ENCODE data around the gene GABBR1. TPM values are rescaled to one million over a fixed set of nuclear protein-coding genes. Genes with fewer than 3 reads are reported as not detected.

GABBR1 gene
- total RNA-seq, 2 experiments from 2014 or later, result 9.6 to 11.3 TPM

DNA sequence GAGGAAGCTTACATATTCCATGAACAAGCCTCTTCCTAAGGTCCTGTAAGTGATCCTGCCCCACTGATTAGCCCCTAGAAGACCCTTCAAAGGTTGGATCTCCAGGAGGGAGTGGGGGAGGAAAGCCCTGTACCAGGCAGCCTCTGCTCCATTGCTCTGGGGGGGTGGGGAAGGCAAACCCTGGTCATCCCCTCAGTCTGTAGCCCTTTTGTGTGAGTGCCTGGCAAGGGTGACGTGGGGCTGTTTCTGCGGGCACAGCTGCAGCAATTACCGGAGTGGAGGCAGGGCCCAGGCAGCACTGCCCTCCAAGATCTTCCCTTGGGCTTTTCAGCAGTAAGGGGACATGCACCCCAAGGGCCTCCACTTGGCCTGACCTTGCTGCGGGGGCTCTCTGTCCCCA is 23.8 kb upstream of the GABBR1 start, which contains the start of gene MOG:
MOG (plus strand) TSS at position 295 of the 400 bp plus-strand sequence. CDS start 118 bp downstream, outside the sequence.
- ChIA-PET POLR2A (no interaction called here), CTCF (no interaction called here)

DNA sequence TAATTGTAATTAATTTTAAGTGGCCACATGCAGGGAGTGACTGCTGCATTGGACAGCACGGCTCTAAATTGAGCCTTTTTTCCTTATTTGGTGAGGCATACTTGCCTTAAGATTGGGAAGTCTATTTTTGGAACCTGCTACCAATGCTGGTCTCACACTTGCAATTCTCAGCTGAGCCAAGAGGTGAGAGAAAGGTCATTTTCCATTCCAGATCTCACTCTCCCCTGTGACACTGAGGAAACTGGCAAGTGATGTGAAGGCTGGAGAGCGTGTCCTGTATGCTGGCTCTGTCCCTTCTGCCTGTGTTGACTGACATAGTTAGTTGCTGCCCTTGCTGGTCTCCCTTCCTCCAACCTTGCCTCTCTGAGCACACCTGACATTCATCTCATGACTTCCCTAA is 23.2 kb upstream of the GABBR1 start:
- ChIA-PET POLR2A (no interaction called here), CTCF (no interaction called here)

- POLR2A ChIA-PET, result no interaction called here
- CTCF ChIA-PET, result no interaction called here
Observed at GRCh38 chr6:29655658-29656057, 22.7 kb upstream of the GABBR1 start.

- ChIA-PET POLR2A (no interaction called here), CTCF (interaction anchor here (0.6 to 2.9 kb wide), 20 partner anchors 9 to 560 kb away, joined by 3 to 15 read pairs (median 4); partner anchors contain the start of genes TRIM26 and ZFP57)
Observed at GRCh38 chr6:29653452-29654038, 20.6 kb upstream of the GABBR1 start.

DNA sequence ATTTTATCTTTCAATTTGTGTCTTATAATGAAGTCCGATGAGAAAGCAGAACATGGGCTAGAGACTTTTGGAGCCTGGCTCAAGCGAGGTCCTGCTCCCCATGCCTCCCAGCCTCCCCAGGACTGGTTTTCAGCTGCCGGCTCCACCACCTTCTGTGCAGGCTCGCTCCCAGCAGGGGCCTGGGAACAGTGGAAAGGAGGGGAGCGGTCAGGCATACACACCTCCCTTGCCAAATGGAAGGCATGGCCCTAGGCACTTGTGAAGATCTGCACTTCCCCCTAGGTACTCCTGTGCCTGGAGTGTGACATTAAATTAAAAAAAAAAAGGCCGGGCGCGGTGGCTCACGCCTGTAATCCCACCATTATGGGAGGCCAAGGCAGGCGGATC is 19.2 kb upstream of the GABBR1 start:
- ChIA-PET CTCF (interaction anchor here (0.9 to 2.9 kb wide), 5 partner anchors 9 to 98 kb away, joined by 3 to 15 read pairs (median 3); partner anchors contain the start of gene ZFP57), POLR2A (no interaction called here)

DNA sequence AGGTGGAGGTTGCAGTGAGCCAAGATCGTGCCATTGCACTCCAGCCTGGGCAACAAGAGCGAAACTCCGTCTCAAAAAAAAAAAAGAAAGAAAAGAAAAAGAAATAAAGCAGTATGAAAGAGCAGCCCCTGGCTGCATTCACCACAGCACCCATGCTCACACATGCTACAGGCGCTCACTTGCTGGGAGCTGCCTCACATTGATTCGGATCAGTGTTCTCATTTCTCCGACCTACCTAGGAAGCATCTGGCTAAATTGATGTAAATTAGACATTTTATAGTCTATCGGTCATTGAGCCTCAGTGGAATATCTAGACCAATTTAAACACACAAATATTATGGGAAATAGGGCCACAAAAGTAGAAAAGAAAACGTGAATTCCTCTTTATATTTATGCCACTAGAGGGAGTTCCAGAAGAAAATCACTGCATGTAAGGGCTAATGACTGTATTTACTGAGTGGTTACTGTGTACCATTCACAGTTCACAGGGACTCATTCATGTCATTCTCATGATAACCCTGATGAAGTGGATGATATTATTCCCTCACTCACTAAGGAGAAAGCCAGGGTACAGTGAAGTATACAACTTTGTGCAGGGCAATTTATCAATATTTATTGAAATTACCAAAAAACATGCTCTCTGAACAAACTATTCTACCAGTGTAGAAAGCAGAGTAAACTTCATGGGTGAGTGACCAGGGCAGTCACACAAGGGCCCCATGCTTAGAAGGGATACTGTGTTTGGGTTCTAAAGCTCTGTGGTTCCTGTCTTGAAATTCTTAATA is 18.6 kb upstream of the GABBR1 start:
- ChIA-PET POLR2A (no interaction called here), CTCF (interaction anchor here (0.7 to 2.9 kb wide), 12 partner anchors 10 to 98 kb away, joined by 3 to 19 read pairs (median 4); partner anchors contain the start of genes GABBR1 and ZFP57)

DNA sequence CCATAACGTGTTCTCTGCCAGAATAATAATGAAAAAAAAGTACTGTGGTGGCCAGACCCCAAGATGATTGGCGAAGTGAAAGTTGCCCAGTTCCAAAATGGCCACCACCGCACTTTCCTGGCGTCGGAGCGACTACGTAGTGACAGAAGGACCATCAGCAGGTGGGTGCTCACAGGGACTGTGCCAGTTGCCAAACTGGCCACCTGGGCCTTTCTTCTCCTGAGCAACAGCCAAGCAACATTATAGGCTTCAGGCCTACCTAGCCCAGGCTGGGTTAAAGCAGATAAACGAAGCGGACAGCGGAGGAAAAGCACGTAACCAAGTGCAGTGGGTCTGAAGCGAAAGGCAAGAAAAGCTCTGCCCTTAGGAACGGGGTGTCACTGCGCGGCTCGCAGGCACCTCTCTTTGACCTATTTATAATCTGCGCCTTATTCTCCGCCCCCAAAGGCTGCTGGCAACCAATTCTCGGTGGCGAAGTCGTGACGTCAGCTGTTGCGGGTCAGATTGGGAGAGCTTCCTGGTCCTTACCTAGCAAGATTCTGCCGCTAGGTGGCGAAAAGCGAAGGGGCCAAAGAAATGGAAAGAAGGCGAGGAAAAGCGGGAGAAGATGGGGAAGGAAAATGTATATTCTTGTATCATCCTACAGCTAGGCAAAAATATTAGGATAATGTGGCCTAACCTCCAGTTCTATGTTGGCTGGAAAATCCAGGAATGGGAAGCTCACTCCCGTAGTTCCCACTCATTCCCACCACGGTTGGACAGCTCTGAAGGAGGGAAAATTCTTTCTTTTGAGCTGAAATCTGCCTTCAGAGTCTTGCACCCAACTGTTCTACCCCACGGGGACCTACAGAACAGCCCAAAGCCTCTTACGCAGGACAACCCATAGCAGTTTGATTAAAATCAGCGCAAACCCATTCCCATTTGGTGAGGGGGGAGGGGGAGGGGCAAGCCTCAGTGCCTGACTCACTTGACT is 17.0 kb upstream of the GABBR1 start:
- ChIA-PET CTCF (interaction anchor here (0.6 to 2.5 kb wide), 12 partner anchors 9 to 864 kb away, joined by 3 to 19 read pairs (median 3); partner anchors contain the start of genes GABBR1 and ZFP57), POLR2A (interaction anchor here (0.6 kb wide), 1 partner anchor 413 kb away, joined by 5 read pairs; no protein-coding TSS in a partner anchor)

DNA sequence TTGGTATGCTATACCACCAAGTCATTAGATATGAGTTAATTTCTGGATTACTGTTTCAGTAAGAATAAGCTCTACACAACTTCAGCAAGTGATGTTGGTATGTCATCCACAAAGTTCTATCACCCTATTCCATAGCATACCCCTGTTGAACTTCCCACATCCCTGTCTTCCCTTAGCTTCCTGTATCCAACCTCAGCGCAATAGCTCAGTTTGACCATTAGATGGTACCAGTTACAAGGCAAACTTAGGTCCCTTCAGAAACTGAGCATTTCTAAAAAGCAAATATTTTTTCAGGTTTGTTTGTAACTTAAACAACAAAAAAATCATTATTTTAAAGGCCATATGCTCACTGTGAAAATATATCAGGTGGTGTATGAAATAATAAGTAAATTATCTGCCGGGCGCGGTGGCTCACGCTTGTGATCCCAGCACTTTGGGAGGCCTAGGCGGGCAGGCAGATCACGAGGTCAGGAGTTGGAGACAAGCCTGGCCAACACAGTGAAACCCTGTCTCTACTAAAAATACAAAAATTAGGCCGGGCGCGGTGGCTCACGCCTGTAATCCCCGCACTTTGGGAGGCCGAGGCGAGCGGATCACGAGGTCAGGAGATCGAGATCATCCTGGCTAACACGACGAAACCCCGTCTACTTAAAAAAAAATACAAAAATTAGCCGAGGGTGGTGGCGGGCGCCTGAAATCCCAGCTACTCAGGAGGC is 15.1 kb upstream of the GABBR1 start:
- POLR2A ChIA-PET, result no interaction called here
- CTCF ChIA-PET, result no interaction called here

DNA sequence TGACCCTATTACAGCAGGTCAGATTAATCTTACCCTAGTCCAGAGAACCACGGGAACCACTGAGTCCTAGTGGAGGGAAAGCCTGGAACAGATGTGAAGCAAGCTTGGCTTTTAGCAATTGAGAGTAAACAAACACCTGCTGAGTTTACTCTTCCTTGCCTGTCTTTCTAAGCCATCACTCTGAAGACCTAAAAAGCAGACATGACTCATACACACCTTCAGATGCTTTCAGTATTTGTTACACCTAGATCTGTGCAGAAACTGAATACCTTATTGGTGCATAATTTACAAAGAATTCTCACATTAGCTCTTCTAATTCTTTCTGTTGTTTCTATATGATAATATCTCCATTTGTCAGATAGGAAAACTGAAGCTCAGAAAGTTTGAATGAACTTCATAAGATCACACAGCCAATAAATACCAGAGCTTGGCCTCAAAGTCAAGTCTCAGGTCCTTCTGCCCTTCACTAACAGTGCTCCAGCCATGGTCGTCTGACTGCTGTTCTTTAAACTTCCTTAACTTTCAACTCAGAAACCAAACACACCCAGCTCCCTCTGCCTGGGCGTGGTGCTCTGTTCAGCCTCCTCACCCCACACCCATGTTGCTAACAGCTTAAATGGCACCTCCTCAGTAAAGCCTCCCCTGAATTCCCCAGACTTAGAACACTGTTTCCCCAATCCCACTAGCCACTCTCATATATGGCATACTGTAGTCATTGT is 8.6 kb upstream of the GABBR1 start:
- CTCF ChIA-PET, result interaction anchor here (0.6 to 2.2 kb wide), 4 partner anchors 9 to 717 kb away, joined by 3 to 19 read pairs (median 5); no protein-coding TSS in a partner anchor

GRCh38 chr6:29637247-29637646 is 4.3 kb upstream of the GABBR1 start:
- POLR2A ChIA-PET, result no interaction called here
- CTCF ChIA-PET, result interaction anchor here (0.8 kb wide), 1 partner anchor 16 kb away, joined by 3 read pairs; no protein-coding TSS in a partner anchor

More for the DNA sequence above, 8.6 kb upstream of the GABBR1 start:
- POLR2A ChIA-PET, result no interaction called here

DNA sequence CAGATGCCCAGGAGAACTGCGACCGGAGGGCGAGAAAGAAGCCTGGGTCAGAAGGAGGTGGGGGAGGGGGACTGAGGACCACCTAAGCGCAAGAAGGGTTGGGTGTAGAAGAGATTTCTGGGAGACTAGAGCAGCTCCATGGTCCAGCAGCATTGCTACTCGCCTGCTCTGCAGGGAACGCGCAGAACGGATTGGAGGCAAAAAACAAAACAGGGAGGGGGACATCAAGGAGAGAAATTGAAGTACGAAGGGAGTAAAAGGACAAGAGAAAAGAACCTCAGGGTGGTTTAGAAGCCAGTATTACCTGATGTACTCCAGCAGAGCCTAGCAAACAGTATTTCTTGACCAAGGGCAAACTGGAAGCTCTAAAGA is 537 bp upstream of the GABBR1 start:
- POLR2A ChIA-PET, result no interaction called here
- CTCF ChIA-PET, result interaction anchor here (2.0 kb wide), 1 partner anchor 17 kb away, joined by 7 read pairs; no protein-coding TSS in a partner anchor

DNA sequence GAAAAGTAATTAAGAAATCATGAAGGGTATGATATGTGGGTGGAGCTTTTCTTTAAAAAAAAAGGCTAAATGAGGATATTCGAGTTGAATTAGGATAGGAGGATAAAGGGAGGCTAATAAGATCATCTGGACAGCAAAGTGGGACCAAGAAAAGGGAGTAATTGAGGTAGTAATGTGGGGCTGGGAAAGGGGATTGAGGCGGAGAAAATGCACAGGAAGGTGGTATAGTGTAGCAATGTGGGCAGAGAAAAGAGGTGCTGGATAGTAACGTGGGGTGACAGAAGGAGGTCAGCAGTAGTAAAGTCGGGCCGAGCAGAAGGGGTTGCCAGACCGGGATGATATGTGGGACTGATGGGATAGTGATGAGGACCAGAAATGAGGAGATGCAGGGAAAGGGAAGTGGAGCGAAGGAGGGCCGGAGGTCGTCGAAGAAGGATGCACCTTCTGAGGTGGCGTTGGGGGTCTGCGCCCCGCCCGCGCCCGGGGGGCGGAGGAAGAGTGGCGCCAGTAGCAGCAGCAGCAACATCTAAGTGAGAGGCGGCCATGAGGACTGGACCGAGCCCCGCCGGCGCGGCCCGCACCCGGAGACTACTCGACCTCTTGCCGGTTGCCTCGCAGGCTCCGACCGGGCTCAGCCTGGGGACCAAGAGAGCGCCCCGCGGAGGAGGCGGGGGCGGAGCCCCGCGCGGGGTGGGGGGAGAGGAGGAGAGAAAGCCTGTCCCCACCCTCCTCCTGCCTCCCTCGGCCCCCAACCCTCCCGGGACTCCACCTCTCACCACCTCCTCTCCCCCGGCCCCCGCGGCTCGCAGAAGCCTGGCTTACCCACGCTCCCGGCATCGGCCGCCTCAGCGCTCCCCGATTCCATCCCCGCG is 887 bp downstream of the GABBR1 start:
- ChIA-PET CTCF (interaction anchor here (0.5 to 2.0 kb wide), 2 partner anchors 18 to 793 kb away, joined by 3 to 7 read pairs; no protein-coding TSS in a partner anchor), POLR2A (no interaction called here)

GRCh38 chr6:29631209-29631810 is 1.7 kb downstream of the GABBR1 start:
- CTCF ChIA-PET, result interaction anchor here (3.0 kb wide), 1 partner anchor 21 kb away, joined by 15 read pairs; no protein-coding TSS in a partner anchor
- POLR2A ChIA-PET, result no interaction called here

DNA sequence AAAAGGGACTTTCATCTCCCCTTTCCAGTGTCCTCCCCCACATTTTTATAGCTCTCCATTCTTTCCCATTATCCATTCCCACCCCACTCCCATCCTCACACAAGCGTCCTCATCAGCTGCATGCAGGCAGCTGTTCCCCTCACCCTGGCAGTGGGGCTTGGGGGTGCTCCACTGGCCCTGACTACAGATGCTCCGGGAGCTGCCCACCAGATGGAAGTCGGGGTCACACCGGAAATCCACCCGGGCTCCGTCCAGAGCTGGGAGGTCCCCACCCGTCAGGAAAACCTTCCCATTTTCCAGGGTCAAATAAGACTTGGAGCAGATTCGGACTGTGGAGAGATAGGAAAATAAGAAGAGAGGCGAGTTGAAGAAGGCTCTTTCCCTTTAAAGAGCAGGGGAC is 2.7 kb downstream of the GABBR1 start:
- ChIA-PET POLR2A (no interaction called here), CTCF (interaction anchor here (3.0 kb wide), 1 partner anchor 22 kb away, joined by 15 read pairs; no protein-coding TSS in a partner anchor)

GRCh38 chr6:29629571-29629970 is 3.4 kb downstream of the GABBR1 start:
- ChIA-PET POLR2A (no interaction called here), CTCF (interaction anchor here (1.2 to 3.0 kb wide), 2 partner anchors 12 to 23 kb away, joined by 3 to 15 read pairs; no protein-coding TSS in a partner anchor)

GRCh38 chr6:29628419-29629281 is 4.3 kb downstream of the GABBR1 start:
- ChIA-PET POLR2A (no interaction called here), CTCF (interaction anchor here (0.7 to 3.0 kb wide), 5 partner anchors 12 to 24 kb away, joined by 3 to 15 read pairs (median 3); no protein-coding TSS in a partner anchor)

All from activated CD8-positive, alpha-beta memory T cell treated with anti-CD3 and anti-CD28 coated beads for 36 hours (primary cell).